GM12878 (cell line): ENCODE results near the gene ZWILCH.

Experiments used
- BRCA1 ChIP-seq: IDR thresholded peaks from 2 replicates; pipeline ENCODE4 v1.6.1; 2011; ENCODE audit warnings: low read depth, low read length, improper control_type of control experiment
- CTCF ChIP-seq, 3 experiments: IDR thresholded peaks in 2 of 3; conservative IDR thresholded peaks in 1 of 3; 2 replicates each; pipeline ENCODE4 v1.5.1; 2011; ENCODE audit warnings: low read depth in 3 of 3, low read length in 3 of 3, mild to moderate bottlenecking in 3 of 3, control low read depth in 2 of 3, moderate library complexity in 2 of 3, inconsistent platforms in 1 of 3, mixed read lengths in 1 of 3; ENCODE audit not compliant: control insufficient read depth in 2 of 3, insufficient read depth in 1 of 3; ENCODE audit errors: extremely low read depth in 1 of 3
- E2F4 ChIP-seq: IDR thresholded peaks from 2 replicates; pipeline ENCODE4 v1.6.1; 2012; ENCODE audit warnings: low read depth, low read length, improper control_type of control experiment
- EP300 ChIP-seq, 2 experiments: fragments of 150-350 bp in 1 of 2; IDR thresholded peaks; 2 replicates each; pipeline ENCODE4 v1.6.1; 2011 to 2012; ENCODE audit warnings: low read depth in 2 of 2, low read length in 2 of 2, borderline replicate concordance in 1 of 2, improper control_type of control experiment in 1 of 2, inconsistent platforms in 1 of 2; ENCODE audit not compliant: control insufficient read depth in 1 of 2
- KDM1A ChIP-seq: fragments of 200-600 bp; sonication (generic); IDR thresholded peaks from 2 replicates; pipeline ENCODE4 v1.6.1; 2016; ENCODE audit warnings: borderline replicate concordance
- POLR2AphosphoS5 ChIP-seq: IDR thresholded peaks from 2 replicates; pipeline ENCODE4 v1.6.1; 2011; ENCODE audit warnings: mild to moderate bottlenecking, low read length, inconsistent platforms
- SUPT20H ChIP-seq: IDR thresholded peaks from 2 replicates; pipeline ENCODE4 v1.6.1; 2011; ENCODE audit warnings: low read depth, mild to moderate bottlenecking, low read length, moderate library complexity, borderline replicate concordance; ENCODE audit not compliant: control insufficient read depth

- TF ChIP-seq EP300 (IDR thresholded peaks at IDR 0.05; ENCODE audit: borderline replicate concordance in 1 of 2, control insufficient read depth in 1 of 2, low read depth in 2 of 2, low read length in 2 of 2) (no peak), CTCF (IDR thresholded peaks at IDR 0.05 in 2 of 3, conservative IDR thresholded peaks at IDR 0.05 in 1 of 3; ENCODE audit: control insufficient read depth in 2 of 3, extremely low read depth in 1 of 3, insufficient read depth in 1 of 3, low read depth in 3 of 3, low read length in 3 of 3) (no peak), BRCA1 (no peak), KDM1A (no peak), SUPT20H (no peak), E2F4 (no peak), POLR2AphosphoS5 (peak; percentile 58)
These were observed 13.3 kb upstream of the ZWILCH start for GRCh38 chr15:66491846-66492245.
